Aorta (tissue), 5 donors: ENCODE results near the gene NFATC4. TPM values are rescaled to one million over a fixed set of nuclear protein-coding genes. Genes with fewer than 3 reads are reported as not detected.

Experiments used
- ATAC-seq: fragments of 200-7000 bp; cut with Tn5 transposase; one replicate; pipeline ENCODE4 v1.9.1; 2022; ENCODE audit warnings: moderate library complexity; ENCODE audit not compliant: low FRiP score
- DNase-seq, 2 donors: peaks; one replicate each; pipeline ENCODE4 v3.0.0-alpha.2; 2020
- H3K27ac ChIP-seq, 2 donors: one replicate each; pipeline ENCODE4 v1.5.1; 2013; ENCODE audit warnings: low read length in 2 of 2, mild to moderate bottlenecking in 2 of 2, moderate library complexity in 2 of 2, control low read depth in 1 of 2, inconsistent platforms in 1 of 2, low read depth in 1 of 2
- H3K27me3 ChIP-seq, 2 donors: one replicate each; pipeline ENCODE4 v1.6.1; 2013; ENCODE audit warnings: control low read depth in 1 of 2, low read length in 1 of 2, mild to moderate bottlenecking in 1 of 2, moderate library complexity in 1 of 2; ENCODE audit not compliant: insufficient read depth in 2 of 2, control insufficient read depth in 1 of 2
- H3K36me3 ChIP-seq, 2 donors: one replicate each; pipeline ENCODE4 v1.6.1; 2013; ENCODE audit warnings: control low read depth in 1 of 2, low read length in 1 of 2, mild to moderate bottlenecking in 1 of 2; ENCODE audit not compliant: insufficient read depth in 2 of 2, control insufficient read depth in 1 of 2
- H3K4me1 ChIP-seq, 2 donors: one replicate each; pipeline ENCODE4 v1.6.1; 2013; ENCODE audit warnings: low read length in 2 of 2, control low read depth in 1 of 2, mild to moderate bottlenecking in 1 of 2, moderate library complexity in 1 of 2; ENCODE audit not compliant: insufficient read depth in 2 of 2, control insufficient read depth in 1 of 2
- H3K4me3 ChIP-seq, 2 donors: one replicate each; pipeline ENCODE4 v1.5.1; 2013; ENCODE audit warnings: low read length in 2 of 2, control low read depth in 1 of 2, mild to moderate bottlenecking in 1 of 2
- H3K9me3 ChIP-seq: one replicate; pipeline ENCODE4 v1.6.1; 2013; ENCODE audit warnings: mild to moderate bottlenecking, low read length; ENCODE audit not compliant: control insufficient read depth
- WGBS, 2 donors: extraction: QIAGEN DNeasy Blood & Tissue Kit; methylation state at CpG; one replicate each; pipeline ENCODE4 v1.1.7; 2013; 5-methylcytosine and 5-hydroxymethylcytosine counted together
- intact Hi-C, 2 donors: fragments of 100-400 bp; cut with DNase I; formaldehyde crosslinking; loops; one replicate each; pipeline versions ENCODE4 v1.14.2 to v1.15.0; 2022
- polyA plus RNA-seq, 2 donors: library from polyadenylated mRNA; stranded (reverse); fragments of 200-250 nt; gene quantifications; one replicate each; pipeline ENCODE4 v1.2.3, GENCODE V29; 2013
- total RNA-seq, 2 donors: library from RNA; stranded (reverse); fragmentation: NEBNext Ultra II Directional; extraction: Animal tissue kit (Norgen Biotek cat#: 25700); gene quantifications; one replicate each; pipeline ENCODE4 v1.2.1, GENCODE V29; 2021
- donor health status: healthy with polysubstance abuse.
- donor health status: Bipolar disorder and iron deficiency.
- donor health status: DM: no; HTN: no; CAD: no.
- donor health status: DM: no; HTN: no; CAD: no.
- donor health status: DM: yes; HTN: yes; CAD: no.

Gene NFATC4
- total and polyA plus RNA-seq, 4 donors: 23.0 to 572 (median 103) TPM

GRCh38 chr14:24377657-24378056, 9.7 kb downstream of the NFATC4 start:
- Histone ChIP-seq H3K27ac (no peak overlapping the region), H3K9me3 (no peaks in the 10 kb centered on the region), H3K4me3 (no peak overlapping the region), H3K4me1 (no peaks in the 10 kb centered on the region), H3K27me3 (no peaks in the 10 kb centered on the region), H3K36me3 (no peaks in the 10 kb centered on the region)
- no peak for DNase-seq
- no peak for ATAC-seq
- intact Hi-C loops: no loop called here
- WGBS, 2 donors: 32 to 63% methylated on average over 2 of the region's 2 CpGs

GRCh38 chr14:24378327-24378726, 10.3 kb downstream of the NFATC4 start:
- H3K27ac ChIP-seq: no peak overlapping the region
- no peak overlapping the region for H3K4me3 ChIP-seq
- ATAC-seq (no peak), DNase-seq (no peak)
- 73 to 76% methylated on average over 3 of the region's 3 CpGs for WGBS, 2 donors
- H3K4me1 ChIP-seq: no peaks in the 10 kb centered on the region
- H3K9me3 ChIP-seq: no peaks in the 10 kb centered on the region
- H3K27me3 ChIP-seq: no peaks in the 10 kb centered on the region
- intact Hi-C loops: no loop called here
- no peaks in the 10 kb centered on the region for H3K36me3 ChIP-seq

GRCh38 chr14:24378981-24379906, 11.3 kb downstream of the NFATC4 start:
- 62 to 70% methylated on average over 7 of the region's 7 CpGs for WGBS, 2 donors
- Histone ChIP-seq H3K27ac (no peak overlapping the region), H3K36me3 (no peaks in the 10 kb centered on the region), H3K4me3 (no peak overlapping the region), H3K9me3 (no peaks in the 10 kb centered on the region), H3K27me3 (no peaks in the 10 kb centered on the region), H3K4me1 (no peaks in the 10 kb centered on the region)
- DNase-seq (no peak), ATAC-seq (no peak)
- intact Hi-C loops: no loop called here

- 73 to 78% methylated on average over 15 of the region's 15 CpGs for WGBS, 2 donors
- Histone ChIP-seq H3K36me3 (no peaks in the 10 kb centered on the region), H3K9me3 (no peaks in the 10 kb centered on the region), H3K4me3 (no peak overlapping the region), H3K4me1 (no peaks in the 10 kb centered on the region), H3K27me3 (no peaks in the 10 kb centered on the region), H3K27ac (no peak overlapping the region)
- no peak for DNase-seq
- ATAC-seq: no peak
- intact Hi-C loops: no loop called here
These were observed 12.1 kb downstream of the NFATC4 start for GRCh38 chr14:24379907-24380730.

GRCh38 chr14:24381363-24382063, 13.5 kb downstream of the NFATC4 start:
- 87 to 90% methylated on average over 8 of the region's 8 CpGs for WGBS, 2 donors

GRCh38 chr14:24382064-24382371, 14.0 kb downstream of the NFATC4 start:
- H3K4me1 ChIP-seq: no peaks in the 10 kb centered on the region
- DNase-seq (no peak), ATAC-seq (no peak)
- H3K27me3 ChIP-seq: no peaks in the 10 kb centered on the region
- no peaks in the 10 kb centered on the region for H3K9me3 ChIP-seq
- no peak overlapping the region for H3K4me3 ChIP-seq
- WGBS, 2 donors: 47 to 52% methylated on average over 4 of the region's 4 CpGs
- no peak overlapping the region for H3K27ac ChIP-seq
- intact Hi-C loops: no loop called here
- H3K36me3 ChIP-seq: no peaks in the 10 kb centered on the region

More at GRCh38 chr14:24381363-24382063, 13.5 kb downstream of the NFATC4 start:
- intact Hi-C loops: no loop called here
- no peak for DNase-seq
- no peak overlapping the region for H3K4me3 ChIP-seq
- H3K27ac ChIP-seq: no peak overlapping the region
- no peaks in the 10 kb centered on the region for H3K4me1 ChIP-seq
- H3K27me3 ChIP-seq: no peaks in the 10 kb centered on the region
- no peaks in the 10 kb centered on the region for H3K9me3 ChIP-seq
- H3K36me3 ChIP-seq: no peaks in the 10 kb centered on the region
- ATAC-seq: no peak

- no peaks in the 10 kb centered on the region for H3K36me3 ChIP-seq
- ATAC-seq: no peak
- H3K27me3 ChIP-seq: no peaks in the 10 kb centered on the region
- intact Hi-C loops: no loop called here
- no peaks in the 10 kb centered on the region for H3K4me1 ChIP-seq
- no peak overlapping the region for H3K4me3 ChIP-seq
- H3K27ac ChIP-seq: no peak overlapping the region
- no peak for DNase-seq
- 80 to 81% methylated on average over 4 of the region's 4 CpGs for WGBS, 2 donors
- no peaks in the 10 kb centered on the region for H3K9me3 ChIP-seq
These were observed 16.2 kb downstream of the NFATC4 start for GRCh38 chr14:24384169-24384568.

- intact Hi-C loops: no loop called here
- no peak overlapping the region for H3K27ac ChIP-seq
- ATAC-seq: no peak
These were observed 17.5 kb downstream of the NFATC4 start for GRCh38 chr14:24385524-24385923.

More at GRCh38 chr14:24385524-24385923, 17.5 kb downstream of the NFATC4 start:
- 78 to 82% methylated on average over 4 of the region's 4 CpGs for WGBS, 2 donors
- Histone ChIP-seq H3K4me3 (no peak overlapping the region), H3K4me1 (no peaks in the 10 kb centered on the region), H3K27me3 (no peaks in the 10 kb centered on the region), H3K9me3 (no peaks in the 10 kb centered on the region), H3K36me3 (no peaks in the 10 kb centered on the region)
- no peak for DNase-seq
